HS-27A (cell line): ENCODE measurements around the gene GRAP.

Source experiments
- DNase-seq: peaks from one replicate; pipeline ENCODE4 v3.0.0-alpha.2; 2012; ENCODE audit warnings: low read depth, missing footprints

The GRAP gene

DNA sequence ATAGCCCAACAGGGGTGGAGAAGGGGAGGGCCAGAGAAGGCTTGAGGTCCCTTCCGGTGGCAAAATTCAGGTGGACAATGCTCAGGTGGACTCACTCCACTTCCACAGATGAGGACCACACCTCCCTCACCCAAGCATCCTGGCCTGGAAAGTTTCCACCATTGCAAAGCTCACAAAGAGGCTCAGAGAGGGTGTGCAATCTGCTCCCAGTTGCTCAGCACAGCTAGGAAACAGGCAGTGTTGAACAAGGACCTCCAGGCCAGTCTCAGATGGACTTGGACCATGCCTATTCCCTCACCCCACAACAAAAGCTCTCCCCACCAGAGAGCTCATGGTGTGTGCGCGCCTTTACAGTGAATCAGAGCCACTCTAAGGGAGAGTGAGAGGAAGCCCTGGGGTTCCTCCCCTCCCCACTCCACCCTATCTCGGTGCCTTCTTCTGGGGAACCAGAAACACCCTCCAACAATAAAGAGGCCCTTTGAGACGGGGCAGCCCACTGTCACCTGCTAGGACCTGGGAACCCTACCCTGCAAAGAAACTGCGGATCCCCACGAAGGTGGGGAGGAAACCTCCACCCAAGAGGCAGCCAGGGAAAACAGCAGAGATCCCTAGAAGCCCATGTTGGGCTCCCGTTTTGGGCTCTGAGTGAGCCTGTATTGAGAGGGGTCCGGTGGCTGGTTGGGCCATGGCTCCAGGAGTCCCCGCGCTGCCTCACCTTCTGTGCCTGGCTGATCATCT lies 43.8 kb downstream of the GRAP start:
- DNase-seq: no peak

DNA sequence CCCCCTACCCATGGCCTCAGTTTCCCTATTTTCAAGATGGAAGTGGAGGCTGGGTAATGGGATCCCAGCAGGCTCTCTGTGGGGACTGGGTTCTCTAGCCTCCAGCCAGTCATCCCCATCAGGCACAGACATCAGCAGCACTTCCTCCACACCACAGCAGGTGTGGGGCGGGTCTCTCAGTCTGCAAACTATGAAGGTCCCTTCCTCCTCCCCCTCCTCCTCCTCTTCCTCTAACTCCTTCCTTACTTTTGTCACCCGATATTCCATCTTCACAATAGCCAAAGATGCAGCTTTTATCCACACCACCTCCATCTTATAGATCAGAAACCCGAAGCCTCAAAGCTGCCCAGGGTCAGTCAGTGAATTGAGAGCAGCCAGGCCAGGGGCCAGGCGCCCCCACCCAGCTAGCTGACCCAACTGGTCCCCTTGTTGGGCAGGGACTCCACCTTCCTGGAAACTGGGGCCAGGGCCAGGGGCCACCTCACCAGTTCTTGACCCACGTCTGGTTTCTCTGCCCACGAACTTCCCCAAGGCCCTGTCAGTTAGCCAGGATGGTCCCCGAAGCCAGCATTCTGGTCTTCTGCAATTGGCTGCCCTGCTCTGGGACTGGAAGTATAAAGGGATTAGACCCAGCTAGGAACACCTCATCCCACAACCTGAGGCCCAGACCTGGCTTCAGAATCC lies 44.7 kb downstream of the GRAP start:
- no peak for DNase-seq

DNA sequence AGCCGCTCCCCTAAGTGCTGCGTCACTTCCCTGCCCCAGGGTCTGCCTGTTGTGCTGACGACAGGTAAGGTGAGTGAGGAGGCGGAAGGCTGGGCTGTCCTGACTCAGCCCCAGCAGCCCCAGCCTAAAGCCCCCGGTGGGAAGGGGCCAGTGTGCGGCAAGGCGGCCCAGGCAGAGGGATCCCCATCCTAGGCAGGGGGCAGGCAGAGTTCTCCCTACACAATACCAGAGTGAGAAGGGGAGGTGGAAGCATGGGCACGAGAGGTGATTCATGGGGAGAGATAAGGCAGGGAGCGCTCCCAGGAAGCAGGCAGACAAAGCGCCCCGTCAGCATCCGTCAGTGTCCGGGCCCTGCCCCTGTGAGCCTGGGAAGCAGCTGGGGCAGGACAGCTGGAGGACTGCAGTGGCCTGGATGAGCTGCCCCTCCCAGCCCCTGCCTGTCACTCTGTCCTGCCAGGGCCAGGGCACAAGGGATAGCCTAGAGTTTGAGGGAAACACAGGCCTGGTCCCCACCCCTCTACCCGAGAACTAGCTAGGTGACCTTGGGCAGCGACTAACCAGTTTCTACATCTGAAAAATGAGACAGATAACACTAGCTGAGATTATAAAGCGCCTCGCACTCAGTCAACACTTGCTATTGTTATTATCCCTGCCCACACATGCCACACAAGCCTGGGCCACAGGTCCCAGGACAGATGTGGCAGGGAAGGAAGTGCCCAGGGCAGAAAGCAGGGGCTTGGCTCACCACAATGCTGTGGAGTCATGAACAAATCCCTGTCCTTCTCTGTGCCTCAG lies 46.0 kb downstream of the GRAP start:
- DNase-seq: no peak

- no peak for DNase-seq
Observed at GRCh38 chr17:18999911-19000310, 46.8 kb downstream of the GRAP start.

DNA sequence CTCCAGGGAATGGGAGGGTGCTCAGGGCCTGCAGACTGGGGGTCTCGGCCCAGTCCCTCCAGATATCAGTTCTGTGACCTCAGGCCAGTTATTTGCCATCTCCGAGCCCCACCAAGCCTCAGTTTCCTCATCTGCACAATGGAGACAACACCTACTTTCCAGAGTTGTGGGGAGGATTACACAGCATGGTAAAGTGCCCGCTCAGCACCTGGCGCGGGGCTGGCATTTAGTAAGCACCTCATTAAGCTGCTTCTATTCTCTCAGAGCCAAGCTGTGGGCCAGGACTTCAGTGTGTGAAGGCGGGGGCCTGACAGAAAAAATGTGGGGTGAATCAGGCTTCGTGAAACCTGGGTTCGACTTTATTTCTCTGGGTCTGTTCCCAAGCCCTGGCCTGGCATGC lies 47.4 kb downstream of the GRAP start:
- DNase-seq: no peak

GRCh38 chr17:18997650-18998196 lies 49.0 kb downstream of the GRAP start:
- no peak for DNase-seq

DNA sequence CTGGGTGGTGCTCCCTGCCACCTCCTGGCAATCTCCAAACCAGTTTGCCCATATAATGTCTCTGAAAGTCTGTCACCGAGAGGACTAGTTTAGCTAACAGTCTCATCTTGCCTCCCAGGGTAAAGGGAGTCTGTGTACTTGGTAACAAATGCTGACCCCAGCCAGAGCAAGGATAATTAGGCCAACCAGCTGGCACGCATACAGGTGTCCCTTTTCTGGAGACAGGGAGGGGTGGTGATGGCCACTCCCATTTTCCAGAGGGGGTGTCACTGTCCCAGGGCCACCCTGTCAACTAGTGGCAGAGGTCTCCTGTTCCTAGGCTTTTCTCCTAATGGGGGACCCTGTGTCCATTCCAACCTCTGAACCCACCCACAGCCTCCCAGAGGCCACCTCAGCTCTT lies 50.3 kb downstream of the GRAP start:
- no peak for DNase-seq

- no peak for DNase-seq
Observed at GRCh38 chr17:18995220-18995619, 51.5 kb downstream of the GRAP start.

DNA sequence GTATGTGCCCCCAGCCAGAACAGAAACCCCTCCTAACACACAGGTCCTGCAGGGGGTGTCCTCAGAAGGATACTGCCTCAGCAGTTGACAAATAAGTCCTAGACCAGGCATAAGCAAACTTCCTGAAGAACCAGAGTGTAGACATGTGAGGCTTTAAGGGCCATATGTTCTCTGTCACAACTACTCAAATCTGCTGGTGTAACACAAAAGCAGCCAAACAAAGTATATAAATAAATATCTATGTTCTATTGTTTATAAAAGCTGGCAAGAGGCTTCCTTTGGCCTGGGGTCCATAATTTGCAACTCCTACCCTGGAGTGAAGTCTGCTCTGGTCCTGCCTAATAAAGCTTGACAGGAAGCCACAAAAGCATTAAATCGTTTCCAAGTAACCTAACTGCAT lies 52.1 kb downstream of the GRAP start:
- DNase-seq: no peak

- DNase-seq: no peak
Observed at GRCh38 chr17:18993905-18994526, 52.7 kb downstream of the GRAP start.

GRCh38 chr17:18992454-18993130 lies 54.2 kb downstream of the GRAP start:
- DNase-seq: no peak

DNA sequence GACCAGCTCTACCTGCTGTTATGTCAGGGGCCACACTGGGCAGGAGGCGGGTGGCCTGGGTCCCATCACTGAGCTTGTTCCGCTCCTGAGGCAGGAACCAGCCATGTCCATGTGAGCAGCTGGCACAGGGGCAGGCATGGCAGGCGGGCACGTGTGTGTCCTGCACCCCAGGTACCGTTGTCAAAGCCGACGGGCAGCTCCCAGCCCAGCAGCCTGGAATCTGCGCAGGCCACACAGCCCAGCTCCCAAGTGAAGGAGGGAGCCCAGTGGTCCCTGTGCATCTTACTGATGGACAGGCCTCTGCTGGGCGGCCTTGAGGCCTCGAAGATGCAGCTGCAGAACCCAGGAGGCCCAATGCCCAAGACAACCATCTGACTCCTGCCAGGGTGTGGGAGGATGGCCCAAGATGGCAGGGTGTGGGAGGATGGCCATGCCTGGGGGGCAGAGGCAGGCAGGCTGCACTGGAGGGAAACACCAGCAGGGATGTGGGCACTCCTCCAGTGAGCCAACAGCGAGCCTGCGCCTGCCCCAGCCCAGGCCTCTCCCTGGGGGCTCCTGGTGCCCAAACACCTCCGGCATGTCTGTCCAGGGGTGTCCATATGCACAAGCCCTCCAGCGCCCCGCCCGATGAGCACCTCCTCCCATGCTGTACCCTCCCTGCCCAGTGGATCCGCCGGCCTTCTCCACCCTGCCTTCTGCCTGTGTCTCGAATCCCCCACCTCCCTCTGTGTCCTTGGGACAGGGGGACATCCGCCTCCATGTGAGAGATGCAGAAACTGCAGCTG lies 55.0 kb downstream of the GRAP start:
- DNase-seq: no peak

GRCh38 chr17:18990331-18990730 lies 56.4 kb downstream of the GRAP start:
- no peak for DNase-seq

- DNase-seq: no peak
Observed at GRCh38 chr17:18988546-18989173, 58.1 kb downstream of the GRAP start.

- DNase-seq: no peak
Observed at GRCh38 chr17:18987862-18988545, 58.8 kb downstream of the GRAP start.

DNA sequence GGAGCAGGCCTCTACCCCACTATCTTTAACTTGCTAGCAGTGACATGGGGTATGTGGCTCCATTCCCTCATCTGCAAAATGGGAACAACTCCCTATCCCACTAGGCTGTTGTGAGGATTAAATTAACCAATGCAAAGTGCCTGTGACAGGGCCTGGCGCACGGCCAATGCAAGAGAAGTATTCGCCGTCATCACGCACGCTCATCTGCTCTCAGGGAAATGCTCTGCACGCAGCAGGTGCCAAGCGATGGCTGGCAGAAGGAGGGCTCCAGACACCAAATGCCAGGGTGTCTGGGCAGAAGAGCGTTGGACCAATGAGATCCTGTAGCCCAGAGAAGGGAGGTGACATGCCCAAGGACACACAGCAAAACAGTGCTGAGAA lies 59.5 kb downstream of the GRAP start:
- DNase-seq: no peak

DNA sequence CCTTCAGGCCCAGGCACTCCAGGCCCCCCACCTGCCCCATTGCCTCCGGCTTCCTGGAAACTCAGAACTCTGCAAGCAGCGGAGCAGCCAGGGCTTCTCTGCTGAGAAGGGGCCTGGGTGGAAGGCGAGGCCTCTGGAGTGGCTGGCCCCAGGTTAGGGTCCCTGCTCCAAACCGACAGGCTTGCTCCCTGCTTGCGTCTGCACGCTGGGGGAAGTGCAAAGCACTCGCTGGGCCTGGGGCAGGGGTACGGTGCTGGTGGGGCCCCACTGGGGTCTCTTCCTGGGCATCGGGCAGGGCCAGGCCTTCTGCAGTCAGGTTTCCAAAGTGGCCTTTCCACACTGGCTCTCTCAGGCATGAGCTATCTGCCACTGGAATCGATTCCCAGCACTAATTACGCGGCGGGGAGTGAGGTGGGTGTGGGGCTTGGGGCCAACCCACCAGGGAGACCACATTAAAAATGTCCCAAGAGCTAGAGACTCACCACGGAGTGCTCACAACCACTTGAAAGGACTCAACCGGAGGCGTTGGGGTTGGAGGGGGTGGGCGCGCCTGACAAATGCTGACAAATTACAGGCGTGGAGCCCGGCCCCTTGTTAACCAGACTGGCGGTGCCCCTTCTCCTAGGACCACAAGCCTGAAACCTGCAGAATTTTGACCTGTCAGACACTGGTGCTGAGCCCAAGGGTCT lies 60.1 kb downstream of the GRAP start:
- no peak for DNase-seq

DNA sequence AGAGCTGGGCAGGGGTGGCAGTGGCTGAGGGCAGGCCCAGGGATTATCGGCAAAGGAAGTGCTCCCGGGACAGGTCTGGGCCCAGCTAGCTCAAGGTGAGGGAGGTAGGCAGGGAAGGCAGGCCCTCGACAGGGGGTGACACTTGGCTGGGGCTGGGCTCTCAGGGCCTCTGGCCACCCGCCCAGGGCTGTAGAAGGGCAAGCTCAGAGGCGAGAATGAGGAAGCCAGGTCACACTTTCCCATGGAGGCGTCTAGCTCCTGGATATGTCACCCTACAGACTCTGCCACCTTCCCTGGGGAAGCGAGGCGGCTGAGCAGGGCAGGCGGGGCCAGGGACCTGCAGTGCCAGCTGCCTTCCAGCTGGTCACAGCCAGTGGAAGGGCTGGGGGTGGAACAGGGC lies 61.3 kb downstream of the GRAP start:
- DNase-seq: no peak
